A549 (cell line): ENCODE results near the gene CADPS2. TPM values are rescaled to one million over a fixed set of nuclear protein-coding genes. Genes with fewer than 3 reads are reported as not detected.

Experiments
- ATAC-seq, 2 experiments: fragments of 200-7000 bp in 1 of 2; fragments of >200 bp in 1 of 2; cut with Nextera tagmentation in 1 of 2; cut with Tn5 transposase in 1 of 2; 3 replicates each; pipeline versions ENCODE4 v1.8.0 to v1.9.1; 2018 to 2020; ENCODE audit warnings: mild to moderate bottlenecking in 1 of 2, moderate library complexity in 1 of 2
- CTCF ChIA-PET: fragments of 300-600 bp; sonication (Branson Sonifier 250); formaldehyde crosslinking; extraction: SDS; loops from one replicate; lab custom pipeline; 2021; ENCODE audit warnings: antibody characterized with exemption, inconsistent platforms; lab: Yijun Ruan, JAX
- POLR2A ChIA-PET: fragments of 350-600 bp; formaldehyde crosslinking; extraction: SDS; loops from one replicate; lab custom pipeline; 2021; ENCODE audit warnings: antibody characterized with exemption, inconsistent platforms; lab: Yijun Ruan, JAX
- DNase-seq, 2 experiments: peaks; one replicate each; pipeline versions ENCODE4 v3.0.0 to v3.0.0-alpha.2; 2011 to 2016; ENCODE audit warnings: low read depth in 1 of 2, low spot score in 1 of 2
- FAIRE-seq: peaks from 2 replicates; lab custom pipeline; 2011; peaks lifted over from hg19 to GRCh38; lab: Jason Lieb, UNC
- H3K27ac ChIP-seq, 2 experiments: fragments of >200 bp; sonication (Bioruptor Twin); formaldehyde crosslinking; 3 replicates each; pipeline ENCODE4 v1.5.1; 2016 to 2017
- H3K4me1 ChIP-seq: fragments of >200 bp; sonication (Bioruptor Twin); formaldehyde crosslinking; 3 replicates; pipeline ENCODE4 v1.6.1; 2016
- H3K4me2 ChIP-seq: fragments of >200 bp; sonication (Bioruptor Twin); formaldehyde crosslinking; 3 replicates; pipeline ENCODE4 v1.6.1; 2016
- H3K4me3 ChIP-seq: fragments of >200 bp; sonication (Bioruptor Twin); formaldehyde crosslinking; 3 replicates; pipeline ENCODE4 v1.5.1; 2016
- H3K9me3 ChIP-seq: fragments of >200 bp; sonication (Bioruptor Twin); formaldehyde crosslinking; 3 replicates; pipeline ENCODE4 v1.6.1; 2016
- BCL3 ChIP-seq: fragments of >200 bp; sonication (Bioruptor Twin); formaldehyde crosslinking; IDR thresholded peaks from 3 replicates; pipeline ENCODE4 v1.6.1; 2016
- BHLHE40 ChIP-seq: IDR thresholded peaks from 2 replicates; pipeline ENCODE4 v1.6.1; 2012; ENCODE audit warnings: low read depth, low read length, inconsistent platforms
- CBX8 ChIP-seq: fragments of 200-600 bp; sonication (generic); IDR thresholded peaks from 2 replicates; pipeline ENCODE4 v1.6.1; 2016
- E2F6 ChIP-seq: IDR thresholded peaks from 2 replicates; pipeline ENCODE4 v1.6.1; 2012; ENCODE audit warnings: low read depth, borderline replicate concordance
- EHF ChIP-seq: fragments of 250-450 bp; sonication (Bioruptor Pico); IDR thresholded peaks from 2 replicates; pipeline ENCODE4 v1.5.0; 2020; ENCODE audit warnings: mild to moderate bottlenecking
- EHMT2 ChIP-seq: fragments of 200-600 bp; sonication (generic); IDR thresholded peaks from 2 replicates; pipeline ENCODE4 v1.6.1; 2016; ENCODE audit warnings: antibody characterized with exemption, low read depth, mild to moderate bottlenecking, moderate library complexity
- FOSL2 ChIP-seq, 2 experiments: fragments of 450-650 bp in 1 of 2; fragments of >200 bp in 1 of 2; sonication (Bioruptor Twin) in 1 of 2; formaldehyde crosslinking; IDR thresholded peaks; 2 replicates each; pipeline versions ENCODE4 v1.5.0 to v1.6.1; 2016 to 2020; ENCODE audit warnings: mild to moderate bottlenecking in 1 of 2, moderate library complexity in 1 of 2
- HOXB13 ChIP-seq: fragments of 250-450 bp; sonication (Bioruptor Pico); IDR thresholded peaks from 2 replicates; pipeline ENCODE4 v1.5.0; 2020; ENCODE audit warnings: low read depth, mild to moderate bottlenecking, moderate library complexity
- JUN ChIP-seq, 2 experiments: fragments of >200 bp; sonication (Bioruptor Twin); formaldehyde crosslinking; IDR thresholded peaks; 2 replicates in 1 of 2; 3 replicates in 1 of 2; pipeline ENCODE4 v1.6.1; 2016 to 2017
- KDM1A ChIP-seq: fragments of 200-600 bp; sonication (generic); IDR thresholded peaks from 2 replicates; pipeline ENCODE4 v1.6.1; 2016; ENCODE audit warnings: low read depth, mild to moderate bottlenecking
- MAFK ChIP-seq: fragments of 450-650 bp; IDR thresholded peaks from 2 replicates; pipeline ENCODE4 v1.6.1; 2014; ENCODE audit not compliant: partially characterized antibody
- PHF8 ChIP-seq: fragments of 200-600 bp; sonication (generic); IDR thresholded peaks from 2 replicates; pipeline ENCODE4 v1.6.1; 2016; ENCODE audit warnings: low read depth, mild to moderate bottlenecking, antibody characterized with exemption, moderate library complexity, borderline replicate concordance
- POLR2AphosphoS2 ChIP-seq: conservative IDR thresholded peaks from 2 replicates; pipeline ENCODE4 v1.6.1; 2012; ENCODE audit warnings: low read length, improper control_type of control experiment, inconsistent platforms
- RCOR1 ChIP-seq: fragments of 150-350 bp; IDR thresholded peaks from 2 replicates; pipeline ENCODE4 v1.6.1; 2014; ENCODE audit warnings: antibody characterized with exemption, low read length, low read depth
- RFX5 ChIP-seq: fragments of 450-650 bp; IDR thresholded peaks from 2 replicates; pipeline ENCODE4 v1.7.1; 2014; ENCODE audit warnings: antibody characterized with exemption, mild to moderate bottlenecking, moderate library complexity
- RNF2 ChIP-seq: fragments of 200-600 bp; sonication (generic); IDR thresholded peaks from 2 replicates; pipeline ENCODE4 v1.6.1; 2016; ENCODE audit warnings: low read depth, mild to moderate bottlenecking, antibody characterized with exemption, moderate library complexity, borderline replicate concordance
- SMC3 ChIP-seq: fragments of >200 bp; sonication (Bioruptor Twin); formaldehyde crosslinking; IDR thresholded peaks from 3 replicates; pipeline ENCODE4 v1.6.1; 2018; ENCODE audit warnings: inconsistent platforms
- SREBF2 ChIP-seq: fragments of 450-650 bp; IDR thresholded peaks from 2 replicates; pipeline ENCODE4 v1.6.1; 2014; ENCODE audit warnings: mild to moderate bottlenecking, moderate library complexity
- ZFP36 ChIP-seq: fragments of 450-650 bp; IDR thresholded peaks from 2 replicates; pipeline ENCODE4 v1.6.1; 2014; ENCODE audit warnings: borderline replicate concordance; ENCODE audit not compliant: partially characterized antibody
- ZNF302 ChIP-seq: fragments of 250-450 bp; sonication (Bioruptor Pico); IDR thresholded peaks from 2 replicates; pipeline ENCODE4 v1.9.0; 2021; ENCODE audit warnings: inconsistent platforms, mild to moderate bottlenecking, moderate library complexity
- ZSCAN20 ChIP-seq: fragments of 250-450 bp; sonication (Bioruptor Pico); IDR thresholded peaks from 2 replicates; pipeline ENCODE4 v1.8.0; 2022; ENCODE audit warnings: mild to moderate bottlenecking, moderate library complexity
- WGBS: methylation state at CpG from one replicate; pipeline ENCODE4 v1.1.6; 2017; ENCODE audit errors: missing lambda C conversion rate; 5-methylcytosine and 5-hydroxymethylcytosine counted together
- polyA plus RNA-seq, 4 experiments: library from polyadenylated mRNA; depleted of rRNA in 3 of 4; stranded (reverse); fragments of >200 nt; fragmentation: RNase III in 1 of 4; extraction: RNeasy Plus Mini Kit Qiagen cat#74134 plus additional on column Dnase treatment in 1 of 4; gene quantifications; 2 replicates in 3 of 4; 3 replicates in 1 of 4; pipeline ENCODE4 v1.2.3, GENCODE V29; 2011 to 2017
- TF ChIP-seq, protein P1 (sequence below): fragments of >200 bp; sonication (Bioruptor Twin); formaldehyde crosslinking; IDR thresholded peaks from 2 replicates; pipeline ENCODE4 v1.6.1; 2016
- TF ChIP-seq, protein P2 (sequence below): IDR thresholded peaks from 2 replicates; pipeline ENCODE4 v1.6.1; 2012
- TF ChIP-seq, protein P3 (sequence below): fragments of >200 bp; sonication (Bioruptor Twin); formaldehyde crosslinking; IDR thresholded peaks from 3 replicates; pipeline ENCODE4 v1.5.1; 2016

Gene CADPS2
- polyA plus RNA-seq, 2 of the 4 experiments (the other 2 are of a cell fraction): 0.04 to 0.10 TPM

- no peak for TF ChIP-seq PHF8
- no peak for TF ChIP-seq ZSCAN20 (CRISPR knock-in tag)
- TF ChIP-seq HOXB13 (CRISPR knock-in tag): peak; percentile 36; the same call in 1 of the 2 replicates
- no peak for TF ChIP-seq EHMT2
Measured at GRCh38 chr7:122692769-122693309, 193.4 kb downstream of the CADPS2 start (continued).

GRCh38 chr7:122691569-122692235 lies 194.6 kb downstream of the CADPS2 start:
- 40% methylated on average over 11 of the region's 14 CpGs for WGBS
- H3K9me3 ChIP-seq: no peaks in the 10 kb centered on the region
- POLR2A ChIA-PET: no interaction called here
- no peak overlapping the region for H3K27ac ChIP-seq
- H3K4me2 ChIP-seq: no peak overlapping the region
- no peak overlapping the region for H3K4me3 ChIP-seq
- DNase-seq: no peak
- no peak for FAIRE-seq
- TF ChIP-seq BHLHE40 (no peak), RCOR1 (no peak), ZFP36 (no peak), RFX5 (no peak), EHF (CRISPR knock-in tag) (no peak)
- TF ChIP-seq, protein P1, sequence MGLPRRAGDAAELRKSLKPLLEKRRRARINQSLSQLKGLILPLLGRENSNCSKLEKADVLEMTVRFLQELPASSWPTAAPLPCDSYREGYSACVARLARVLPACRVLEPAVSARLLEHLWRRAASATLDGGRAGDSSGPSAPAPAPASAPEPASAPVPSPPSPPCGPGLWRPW: no peak
- CTCF ChIA-PET: no interaction called here
- no peak for ATAC-seq
- no peaks in the 10 kb centered on the region for H3K4me1 ChIP-seq

DNA sequence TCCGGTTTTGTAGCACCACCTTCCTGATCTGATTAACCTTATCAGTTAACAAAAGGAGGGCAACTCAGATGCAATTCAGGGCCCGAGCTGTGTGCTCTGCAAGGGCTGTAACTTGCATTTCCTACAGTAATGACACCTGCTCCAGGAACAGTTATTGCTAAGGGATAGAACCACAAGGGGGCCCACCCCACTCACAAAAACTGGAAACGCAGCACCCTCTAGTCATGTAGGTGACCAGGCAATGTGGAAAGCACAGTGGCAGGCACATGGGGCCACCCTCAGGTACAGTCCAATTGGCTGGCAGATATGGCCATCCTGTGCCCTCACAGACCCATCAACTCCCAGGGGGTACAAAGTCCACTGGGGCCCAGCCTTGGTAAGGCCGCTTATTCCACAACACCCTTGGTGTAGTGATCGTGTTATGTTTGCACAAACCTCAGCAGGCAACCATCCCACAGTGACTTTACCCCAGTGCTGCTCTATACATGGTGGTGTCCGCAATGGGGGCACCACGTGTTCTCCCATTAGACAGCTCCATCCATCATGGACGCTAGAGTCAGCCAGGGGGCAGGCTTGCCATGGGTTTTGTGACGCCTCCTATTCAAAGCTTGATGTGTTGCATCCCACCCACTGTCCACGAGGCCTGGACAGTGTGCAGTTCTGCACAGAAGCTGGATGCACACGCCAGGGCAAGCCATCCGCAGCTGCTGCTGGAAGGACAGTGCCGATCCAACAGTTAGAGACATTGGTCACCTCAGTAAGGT lies 196.7 kb downstream of the CADPS2 start:
- CTCF ChIA-PET: no interaction called here
- Histone ChIP-seq H3K4me1 (no peaks in the 10 kb centered on the region), H3K9me3 (no peaks in the 10 kb centered on the region), H3K27ac (no peak overlapping the region), H3K4me2 (no peak overlapping the region), H3K4me3 (no peak overlapping the region)
- FAIRE-seq: no peak
- POLR2A ChIA-PET: no interaction called here
- no peak for ATAC-seq
- no peak for TF ChIP-seq SMC3
- TF ChIP-seq EHMT2: no peak
- TF ChIP-seq RNF2: no peak
- no peak for TF ChIP-seq KDM1A
- no peak for TF ChIP-seq CBX8
- TF ChIP-seq, protein P1: no peak
- no peak for TF ChIP-seq FOSL2 (IDR thresholded peaks at IDR 0.05)
- no peak for TF ChIP-seq FOSL2 (CRISPR knock-in tag; IDR thresholded peaks at IDR 0.05)
- TF ChIP-seq ZNF302 (CRISPR knock-in tag): no peak
- TF ChIP-seq RCOR1: no peak
- TF ChIP-seq SREBF2: no peak
- TF ChIP-seq, protein P2, sequence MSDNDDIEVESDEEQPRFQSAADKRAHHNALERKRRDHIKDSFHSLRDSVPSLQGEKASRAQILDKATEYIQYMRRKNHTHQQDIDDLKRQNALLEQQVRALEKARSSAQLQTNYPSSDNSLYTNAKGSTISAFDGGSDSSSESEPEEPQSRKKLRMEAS: no peak
- no peak for TF ChIP-seq JUN (IDR thresholded peaks at IDR 0.05)
- no peak for TF ChIP-seq HOXB13 (CRISPR knock-in tag)
- no peak for TF ChIP-seq BCL3
- TF ChIP-seq, protein P3, sequence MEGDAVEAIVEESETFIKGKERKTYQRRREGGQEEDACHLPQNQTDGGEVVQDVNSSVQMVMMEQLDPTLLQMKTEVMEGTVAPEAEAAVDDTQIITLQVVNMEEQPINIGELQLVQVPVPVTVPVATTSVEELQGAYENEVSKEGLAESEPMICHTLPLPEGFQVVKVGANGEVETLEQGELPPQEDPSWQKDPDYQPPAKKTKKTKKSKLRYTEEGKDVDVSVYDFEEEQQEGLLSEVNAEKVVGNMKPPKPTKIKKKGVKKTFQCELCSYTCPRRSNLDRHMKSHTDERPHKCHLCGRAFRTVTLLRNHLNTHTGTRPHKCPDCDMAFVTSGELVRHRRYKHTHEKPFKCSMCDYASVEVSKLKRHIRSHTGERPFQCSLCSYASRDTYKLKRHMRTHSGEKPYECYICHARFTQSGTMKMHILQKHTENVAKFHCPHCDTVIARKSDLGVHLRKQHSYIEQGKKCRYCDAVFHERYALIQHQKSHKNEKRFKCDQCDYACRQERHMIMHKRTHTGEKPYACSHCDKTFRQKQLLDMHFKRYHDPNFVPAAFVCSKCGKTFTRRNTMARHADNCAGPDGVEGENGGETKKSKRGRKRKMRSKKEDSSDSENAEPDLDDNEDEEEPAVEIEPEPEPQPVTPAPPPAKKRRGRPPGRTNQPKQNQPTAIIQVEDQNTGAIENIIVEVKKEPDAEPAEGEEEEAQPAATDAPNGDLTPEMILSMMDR: no peak
- no peak for TF ChIP-seq POLR2AphosphoS2
- no peak for TF ChIP-seq PHF8
- no peak for TF ChIP-seq MAFK
- no peak for TF ChIP-seq E2F6
- 46% methylated on average over 11 of the region's 13 CpGs for WGBS
- no peak for DNase-seq
